Stimulated activated CD4-positive, alpha-beta T cell treated with anti-CD3 and anti-CD28 coated beads, Interleukin-2, amount 100 ng/mL, for 4 hours (primary cell): Measurements from ENCODE around the gene CNKSR3.

Source experiments
- DNase-seq: peaks from one replicate; pipeline ENCODE4 v3.0.0-alpha.2; 2020; ENCODE audit warnings: low read depth

CNKSR3 gene

GRCh38 chr6:154381548-154381947 lies 128.9 kb downstream of the CNKSR3 start:
- DNase-seq, result no peak

GRCh38 chr6:154380741-154381140 lies 129.7 kb downstream of the CNKSR3 start:
- DNase-seq, result no peak

GRCh38 chr6:154379585-154379984 lies 130.9 kb downstream of the CNKSR3 start:
- DNase-seq, result no peak

GRCh38 chr6:154378518-154378917 lies 132.0 kb downstream of the CNKSR3 start:
- no peak for DNase-seq

- no peak for DNase-seq
These were observed 132.8 kb downstream of the CNKSR3 start for GRCh38 chr6:154377726-154378125.

GRCh38 chr6:154373971-154374370 lies 136.5 kb downstream of the CNKSR3 start:
- no peak for DNase-seq

- no peak for DNase-seq
These were observed 139.2 kb downstream of the CNKSR3 start for GRCh38 chr6:154371281-154371680.

- no peak for DNase-seq
These were observed 139.9 kb downstream of the CNKSR3 start for GRCh38 chr6:154370545-154370944.

GRCh38 chr6:154367839-154368695 lies 142.4 kb downstream of the CNKSR3 start:
- DNase-seq, result no peak

- DNase-seq, result no peak
These were observed 143.1 kb downstream of the CNKSR3 start for GRCh38 chr6:154367336-154367735.

- no peak for DNase-seq
These were observed 146.7 kb downstream of the CNKSR3 start for GRCh38 chr6:154363821-154364220.

- no peak for DNase-seq
These were observed 149.0 kb downstream of the CNKSR3 start for GRCh38 chr6:154361476-154361875.

GRCh38 chr6:154360476-154360875 lies 150.0 kb downstream of the CNKSR3 start:
- no peak for DNase-seq

- DNase-seq, result no peak
These were observed 150.8 kb downstream of the CNKSR3 start for GRCh38 chr6:154359679-154360078.

- no peak for DNase-seq
These were observed 151.3 kb downstream of the CNKSR3 start for GRCh38 chr6:154359161-154359574.

- DNase-seq, result no peak
These were observed 152.4 kb downstream of the CNKSR3 start for GRCh38 chr6:154358019-154358545.

GRCh38 chr6:154356690-154357089 lies 153.8 kb downstream of the CNKSR3 start, which contains the start of gene IPCEF1:
Gene IPCEF1 (minus strand): TSS chr6:154356803. CDS start chr6:154265947, 90,856 bp downstream.
- no peak for DNase-seq

GRCh38 chr6:154356113-154356512 lies 154.4 kb downstream of the CNKSR3 start:
- no peak for DNase-seq

- no peak for DNase-seq
These were observed 156.2 kb downstream of the CNKSR3 start for GRCh38 chr6:154354265-154354777.

- DNase-seq, result no peak
These were observed 156.9 kb downstream of the CNKSR3 start for GRCh38 chr6:154353626-154354025.

GRCh38 chr6:154352898-154353585 lies 157.4 kb downstream of the CNKSR3 start:
- DNase-seq, result no peak

- no peak for DNase-seq
These were observed 160.2 kb downstream of the CNKSR3 start for GRCh38 chr6:154350293-154350692.

- no peak for DNase-seq
These were observed 162.5 kb downstream of the CNKSR3 start for GRCh38 chr6:154347981-154348380.
